ENCODE results near the gene AGK.
A peak's percentile ranks its signal among the peaks of the same experiment; 100 is the strongest.
"Not testable (repeated sequence)": the region's sequence is repeated elsewhere in the genome, so short reads cannot be mapped to it uniquely, and the experiment has no call there.

AGK gene

GRCh38 chr7:141557360-141557759, 6.2 kb downstream of the AGK start:
- DNase-seq (ENCODE audit: low spot score) = no peak

GRCh38 chr7:141557831-141558531, 6.8 kb downstream of the AGK start:
- not testable (repeated sequence) for DNase-seq (ENCODE audit: low spot score)

- no peak for DNase-seq (ENCODE audit: low spot score)
These were observed 7.5 kb downstream of the AGK start for GRCh38 chr7:141558544-141559183.

GRCh38 chr7:141559961-141560360, 8.8 kb downstream of the AGK start:
- DNase-seq (ENCODE audit: low spot score) = no peak

- no peak for DNase-seq (ENCODE audit: low spot score)
These were observed 10.8 kb downstream of the AGK start for GRCh38 chr7:141562036-141562435.

GRCh38 chr7:141562543-141562942, 11.3 kb downstream of the AGK start:
- no peak for DNase-seq (ENCODE audit: low spot score)

- no peak for DNase-seq (ENCODE audit: low spot score)
These were observed 11.8 kb downstream of the AGK start for GRCh38 chr7:141562972-141563371.

GRCh38 chr7:141563956-141564623, 12.9 kb downstream of the AGK start:
- no peak for DNase-seq (ENCODE audit: low spot score)

GRCh38 chr7:141567432-141567831, 16.2 kb downstream of the AGK start:
- DNase-seq (ENCODE audit: low spot score) = no peak

GRCh38 chr7:141568227-141568626, 17.0 kb downstream of the AGK start:
- DNase-seq (ENCODE audit: low spot score) = no peak

- no peak for DNase-seq (ENCODE audit: low spot score)
These were observed 19.8 kb downstream of the AGK start for GRCh38 chr7:141571059-141571458.

- DNase-seq (ENCODE audit: low spot score) = no peak
These were observed 21.0 kb downstream of the AGK start for GRCh38 chr7:141572175-141572574.

GRCh38 chr7:141573511-141573910, 22.3 kb downstream of the AGK start:
- no peak for DNase-seq (ENCODE audit: low spot score)

GRCh38 chr7:141575164-141575563, 24.0 kb downstream of the AGK start:
- no peak for DNase-seq (ENCODE audit: low spot score)

- no peak for DNase-seq (ENCODE audit: low spot score)
These were observed 24.6 kb downstream of the AGK start for GRCh38 chr7:141575654-141576448.

GRCh38 chr7:141577043-141577839, 26.0 kb downstream of the AGK start:
- no peak for DNase-seq (ENCODE audit: low spot score)

GRCh38 chr7:141579953-141580352, 28.7 kb downstream of the AGK start:
- not testable (repeated sequence) for DNase-seq (ENCODE audit: low spot score)

- DNase-seq (ENCODE audit: low spot score) = not testable (repeated sequence)
These were observed 30.9 kb downstream of the AGK start for GRCh38 chr7:141582063-141582462.

GRCh38 chr7:141584935-141585334, 33.7 kb downstream of the AGK start:
- no peak for DNase-seq (ENCODE audit: low spot score)

- peak; percentile 37 for DNase-seq (ENCODE audit: low spot score)
These were observed 34.6 kb downstream of the AGK start for GRCh38 chr7:141585592-141586510.

- no peak for DNase-seq (ENCODE audit: low spot score)
These were observed 35.7 kb downstream of the AGK start for GRCh38 chr7:141586878-141587277.

Data from SW480 (cell line).